Activated CD4-positive, alpha-beta T cell treated with anti-CD3 and anti-CD28 coated beads, Interleukin-2, amount 50 U/mL, for 48 hours (primary cell): Measurements from ENCODE around the gene AK4.
"Not testable (repeated sequence)": the region's sequence is repeated elsewhere in the genome, so short reads cannot be mapped to it uniquely, and the experiment has no call there.

Source experiments
- DNase-seq, 2 experiments: peaks; one replicate each; pipeline ENCODE4 v3.0.0-alpha.2; 2020

The AK4 gene

DNA sequence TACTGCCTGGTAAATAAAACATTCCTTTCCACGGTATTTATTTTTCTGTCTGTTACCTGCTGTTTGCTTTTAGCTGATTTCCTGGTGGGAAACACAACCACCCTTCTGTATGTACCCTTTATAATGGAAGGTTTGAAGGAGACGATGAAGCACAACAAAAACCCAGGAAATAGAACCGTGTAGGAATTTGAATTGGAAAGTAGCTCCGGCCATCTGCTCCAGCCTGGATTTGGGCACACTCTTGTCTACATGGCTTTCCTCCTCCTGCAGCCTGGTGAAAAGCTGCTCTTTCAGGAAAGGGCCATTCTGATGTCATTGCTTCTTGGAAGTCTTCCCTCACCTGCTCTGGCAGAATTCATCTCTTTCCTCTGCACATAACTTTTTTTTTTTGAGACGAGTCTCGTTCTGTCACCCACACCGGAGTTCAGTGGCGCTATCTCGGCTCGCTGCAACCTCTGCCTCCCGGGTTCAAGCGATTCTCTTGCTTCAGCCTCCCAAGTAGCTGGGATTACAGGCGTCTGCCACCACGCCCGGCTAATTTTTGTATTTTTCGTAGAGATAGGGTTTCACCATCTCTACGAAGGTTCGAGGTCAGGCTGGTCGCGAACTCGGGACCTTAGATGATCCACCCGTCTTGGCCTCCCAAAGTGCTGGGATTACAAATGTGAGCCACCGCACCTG is 2.7 kb downstream of the AK4 start:
- DNase-seq, result no peak

DNA sequence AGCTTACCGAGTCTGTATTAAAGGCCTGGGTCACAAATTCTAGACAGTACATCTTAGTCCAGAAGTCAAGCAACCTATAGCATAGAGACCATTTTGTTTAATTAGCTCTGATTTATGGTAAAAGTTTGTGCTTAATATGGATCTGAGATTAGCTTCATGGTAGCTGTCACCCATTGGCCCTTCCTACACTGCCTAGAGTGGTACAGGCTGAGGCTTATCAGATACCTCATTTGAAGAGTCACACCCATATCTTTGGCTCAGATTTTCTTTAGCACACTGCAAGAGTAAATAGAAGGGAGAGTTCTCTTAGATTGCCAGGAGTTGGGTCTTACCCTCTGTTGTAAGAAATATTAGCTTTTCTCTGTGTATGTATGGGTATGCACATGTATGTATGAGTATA is 3.6 kb downstream of the AK4 start:
- no peak for DNase-seq

DNA sequence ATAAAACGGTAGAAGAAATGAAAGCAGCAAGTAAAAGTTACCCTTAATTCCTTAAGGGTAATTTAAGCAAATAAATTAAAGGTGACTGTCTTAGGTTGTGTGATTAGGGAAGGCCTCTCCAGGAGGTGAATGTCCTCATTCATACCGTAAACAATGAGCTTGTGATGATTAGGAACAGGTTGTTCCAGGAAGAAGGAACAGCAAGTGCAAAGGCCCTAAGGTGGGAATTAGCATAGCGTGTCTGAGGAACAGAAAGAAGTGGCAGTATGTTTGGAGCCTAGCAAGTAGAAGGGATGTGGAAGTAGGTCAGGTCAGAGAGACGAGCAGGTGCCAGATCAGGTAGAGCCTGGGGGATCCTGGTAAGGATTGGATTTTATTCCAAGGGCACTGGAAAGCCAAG is 5.6 kb downstream of the AK4 start:
- no peak for DNase-seq

DNA sequence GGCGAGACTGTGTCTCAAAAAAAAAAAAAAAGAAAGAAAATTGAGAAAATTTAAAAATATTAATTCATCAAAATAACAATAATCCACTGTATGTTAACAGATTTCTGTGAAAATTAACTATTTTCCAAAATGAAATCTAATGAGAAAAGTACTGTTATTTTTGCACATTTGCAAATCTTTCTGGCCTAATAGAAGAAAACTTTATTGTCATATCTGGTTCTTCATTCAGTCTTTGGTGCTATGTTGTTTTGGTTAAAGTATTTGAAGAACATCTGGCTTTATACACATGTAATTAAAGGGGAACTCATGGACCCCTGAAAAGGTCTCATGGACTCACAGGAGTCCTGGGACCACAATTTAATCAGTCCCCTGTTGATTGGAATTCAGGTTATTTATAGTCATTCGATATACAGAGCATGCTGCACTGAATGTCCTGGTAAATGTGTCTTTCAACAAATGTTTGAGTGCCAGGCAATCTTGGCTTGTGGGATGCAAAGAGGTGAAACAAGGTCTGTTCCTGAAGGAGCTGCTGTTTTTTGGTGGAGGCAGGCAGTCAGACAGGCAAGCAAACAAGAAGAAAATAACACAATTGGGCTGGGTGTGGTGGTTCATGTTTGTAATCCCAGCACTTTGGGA is 9.0 kb downstream of the AK4 start:
- DNase-seq, result no peak

DNA sequence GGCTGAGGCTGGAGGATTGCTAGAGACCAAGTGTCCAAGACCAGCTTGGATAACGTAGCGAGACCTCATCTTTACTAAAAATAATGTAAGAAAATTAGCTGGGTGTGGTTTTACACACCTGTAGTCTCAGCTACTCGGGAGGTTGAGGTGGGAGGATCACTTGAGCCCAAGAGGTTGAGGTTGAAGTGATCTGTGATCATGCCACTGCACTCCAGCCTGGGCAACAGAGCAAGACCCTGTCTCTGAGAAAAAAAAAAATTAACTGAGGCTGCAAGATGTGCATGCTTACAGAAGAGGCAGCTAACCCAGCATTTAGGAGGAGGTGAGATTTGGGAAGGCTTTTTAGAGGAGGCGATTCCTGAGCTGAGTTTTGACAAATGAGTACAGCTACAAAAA is 9.5 kb downstream of the AK4 start:
- no peak for DNase-seq

DNA sequence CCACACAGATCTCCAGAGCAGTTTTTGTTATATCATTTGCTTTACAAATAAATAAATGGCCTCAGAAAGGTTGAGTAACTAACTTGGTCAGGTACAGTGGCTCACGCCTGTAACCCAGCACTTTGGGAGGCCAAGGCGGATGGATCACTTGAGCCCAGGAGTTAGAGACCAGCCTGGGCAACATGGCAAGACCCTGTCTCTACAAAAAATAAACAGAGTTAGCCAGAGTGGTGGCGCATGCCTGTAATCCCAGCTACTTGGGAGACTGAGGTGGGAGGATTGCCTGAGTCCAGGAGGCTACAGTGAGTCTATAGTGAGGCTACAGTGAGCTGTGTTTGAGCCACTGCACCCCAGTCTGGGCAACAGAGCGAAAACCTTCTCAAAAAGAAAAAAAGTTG is 11.3 kb downstream of the AK4 start:
- DNase-seq, result not testable (repeated sequence)

DNA sequence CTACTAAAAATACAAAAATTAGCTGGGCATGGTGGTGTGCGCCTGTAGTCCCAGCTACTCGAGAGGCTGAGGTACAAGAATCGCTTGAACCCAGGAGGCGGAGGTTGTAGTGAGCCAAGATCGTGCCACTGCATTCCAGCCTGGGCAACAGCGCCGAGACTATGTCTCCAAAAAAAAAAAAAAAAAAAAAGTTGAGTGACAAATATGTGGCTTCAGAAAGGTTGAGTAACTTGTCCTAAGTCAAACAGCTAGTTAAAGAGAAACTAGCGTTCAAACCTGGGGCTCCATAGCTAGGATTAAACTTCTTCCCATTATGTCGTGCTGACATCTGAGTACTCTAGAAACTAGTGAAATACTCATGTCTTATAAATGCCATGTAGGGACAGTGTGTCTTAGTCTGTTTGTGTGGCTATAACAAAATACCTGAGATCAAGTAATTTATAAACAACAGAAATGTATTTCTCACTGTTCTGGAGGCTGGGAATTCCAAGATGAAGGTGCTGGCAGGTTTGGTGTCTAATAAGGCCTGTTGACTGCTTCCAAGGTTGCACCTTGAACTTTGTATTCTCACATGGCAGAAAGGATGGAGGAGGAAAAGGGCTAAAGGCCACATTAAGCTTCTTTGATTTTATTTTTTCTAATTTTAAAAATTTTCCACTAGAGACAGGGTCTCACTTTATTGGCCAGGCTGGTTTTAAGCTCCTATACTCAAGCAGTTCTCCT is 12.0 kb downstream of the AK4 start:
- no peak for DNase-seq

DNA sequence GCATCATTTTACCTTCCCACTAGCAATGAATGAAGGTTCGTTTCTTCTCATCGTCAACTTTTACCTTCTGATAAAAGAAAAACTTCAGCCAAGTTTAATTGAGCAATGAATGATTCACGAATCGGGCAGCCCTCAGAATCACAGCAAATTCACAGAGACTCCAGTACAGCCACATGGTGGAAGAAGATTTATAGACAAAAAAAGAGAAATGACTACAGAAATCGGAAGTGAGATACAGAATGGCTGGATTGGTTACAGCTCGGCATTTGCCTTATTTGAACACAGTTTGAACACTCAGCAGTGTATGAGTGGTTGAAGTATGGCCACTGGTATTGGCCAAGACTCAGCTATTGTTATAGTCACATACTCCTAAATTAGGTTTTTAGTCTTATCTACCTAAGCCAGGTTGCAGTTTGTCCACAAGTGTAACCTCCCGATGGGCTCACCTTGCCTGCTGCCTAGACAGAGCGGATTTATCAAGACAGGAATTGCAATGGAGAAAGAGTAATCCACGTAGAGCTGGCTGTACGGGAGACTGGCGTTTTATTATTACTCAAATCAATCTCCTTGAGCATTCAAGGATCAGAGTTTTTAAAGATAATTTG is 15.3 kb downstream of the AK4 start:
- DNase-seq, result no peak

DNA sequence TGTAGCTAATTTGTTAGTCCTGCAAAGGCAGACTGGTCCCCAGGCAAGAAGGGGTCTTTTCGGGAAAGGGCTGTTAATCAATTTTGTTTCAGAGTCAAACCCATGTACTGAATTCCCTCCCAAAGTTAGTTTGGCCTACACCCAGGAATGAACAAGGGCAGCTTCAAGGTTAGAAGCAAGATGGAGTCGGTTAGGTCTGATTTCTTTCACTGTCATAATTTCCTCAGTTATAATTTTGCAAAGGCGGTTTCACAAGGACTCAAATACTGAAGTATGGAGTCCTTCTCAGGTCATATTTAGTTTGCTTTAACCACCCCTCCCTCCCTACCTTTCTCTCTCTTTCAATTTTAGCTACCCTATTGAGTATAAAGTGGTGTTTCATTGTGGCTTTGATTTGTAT is 16.1 kb downstream of the AK4 start:
- not testable (repeated sequence) for DNase-seq

DNA sequence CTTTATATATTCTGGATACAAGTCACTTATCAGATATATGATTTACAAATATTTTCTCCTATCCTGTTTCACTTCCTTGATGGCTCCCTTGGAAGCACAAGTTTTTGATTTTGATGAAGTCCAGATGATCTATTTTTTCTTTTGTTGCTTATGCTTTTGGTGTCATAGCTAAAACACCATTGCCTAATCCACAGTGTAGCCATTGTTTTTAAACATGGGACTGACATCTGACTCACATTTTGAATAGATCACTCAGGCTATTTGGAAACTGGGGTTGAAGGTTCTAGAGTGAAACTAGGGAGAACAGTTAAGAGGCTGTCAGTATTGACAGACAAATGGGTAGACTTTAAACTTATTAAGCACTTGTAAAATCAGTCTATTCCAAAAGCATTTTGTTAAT is 16.6 kb downstream of the AK4 start:
- no peak for DNase-seq

DNA sequence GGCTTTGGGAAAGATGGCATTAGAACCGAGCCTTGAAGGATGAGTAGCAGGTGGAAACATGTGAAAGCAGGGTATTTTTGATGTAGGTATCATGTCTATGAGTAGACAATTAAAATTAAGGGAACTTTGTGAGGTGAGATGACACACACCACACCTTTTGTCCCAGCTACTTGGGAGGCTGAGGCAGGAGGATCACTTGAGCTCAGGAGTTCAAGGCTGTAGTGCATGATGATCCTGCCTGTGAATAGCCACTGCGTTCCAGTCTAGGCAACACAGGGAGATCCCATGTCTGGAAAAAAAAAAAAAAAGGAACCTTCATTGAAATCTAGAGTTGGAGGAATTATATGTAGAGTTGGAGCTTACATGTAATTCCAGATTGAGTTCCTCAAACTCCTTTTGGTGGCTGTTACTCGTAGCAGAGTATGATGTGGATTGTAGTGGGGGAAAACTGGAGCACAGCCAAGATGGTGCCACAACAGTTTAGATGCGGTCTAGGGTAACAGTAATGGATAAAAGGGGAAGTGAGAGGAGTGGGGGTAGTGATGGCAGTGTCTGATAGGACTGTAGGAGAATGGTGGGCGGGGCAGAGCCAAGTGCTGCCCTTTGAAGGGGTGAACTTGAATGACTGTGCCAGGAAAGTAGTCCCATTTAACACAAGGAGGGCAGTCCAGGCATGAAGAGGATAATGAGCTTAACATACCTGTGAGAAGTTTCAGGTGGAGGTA is 17.4 kb downstream of the AK4 start:
- DNase-seq, result peak in 1 of 2 experiments; percentile 7

DNA sequence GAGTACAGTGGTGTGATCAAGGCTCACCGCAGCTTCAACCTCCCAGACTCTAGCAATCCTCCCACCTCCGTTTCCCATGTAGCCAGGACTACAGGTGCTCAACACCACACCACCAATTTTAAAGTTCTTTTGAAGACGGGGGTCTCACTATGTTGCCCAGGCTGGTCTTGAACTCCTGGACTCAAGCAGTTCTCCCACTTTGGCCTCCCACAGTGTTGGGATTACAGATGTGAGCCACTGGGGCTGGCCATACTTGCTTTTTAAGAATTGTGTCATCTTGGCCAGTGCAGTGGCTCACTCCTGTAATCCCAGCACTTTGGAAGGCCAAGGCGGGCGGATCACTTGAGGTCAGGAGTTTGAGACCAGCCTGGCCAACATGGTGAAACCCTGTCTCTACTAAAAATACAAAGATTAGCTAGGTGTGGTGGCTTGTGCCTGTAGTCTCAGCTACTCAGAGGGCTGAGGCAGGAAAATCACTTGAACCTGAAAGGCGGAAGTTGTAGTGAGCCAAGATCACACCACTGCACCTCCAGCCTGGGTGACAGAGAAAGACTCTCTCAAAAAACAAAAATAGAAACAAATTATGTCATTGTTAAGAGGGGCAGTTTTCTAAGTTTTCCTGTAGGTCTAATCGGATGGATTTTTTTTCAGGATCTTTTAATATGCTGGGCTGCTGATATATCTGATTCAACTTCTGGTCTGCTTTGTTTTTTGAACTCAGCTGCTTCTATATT is 18.7 kb downstream of the AK4 start:
- no peak for DNase-seq

DNA sequence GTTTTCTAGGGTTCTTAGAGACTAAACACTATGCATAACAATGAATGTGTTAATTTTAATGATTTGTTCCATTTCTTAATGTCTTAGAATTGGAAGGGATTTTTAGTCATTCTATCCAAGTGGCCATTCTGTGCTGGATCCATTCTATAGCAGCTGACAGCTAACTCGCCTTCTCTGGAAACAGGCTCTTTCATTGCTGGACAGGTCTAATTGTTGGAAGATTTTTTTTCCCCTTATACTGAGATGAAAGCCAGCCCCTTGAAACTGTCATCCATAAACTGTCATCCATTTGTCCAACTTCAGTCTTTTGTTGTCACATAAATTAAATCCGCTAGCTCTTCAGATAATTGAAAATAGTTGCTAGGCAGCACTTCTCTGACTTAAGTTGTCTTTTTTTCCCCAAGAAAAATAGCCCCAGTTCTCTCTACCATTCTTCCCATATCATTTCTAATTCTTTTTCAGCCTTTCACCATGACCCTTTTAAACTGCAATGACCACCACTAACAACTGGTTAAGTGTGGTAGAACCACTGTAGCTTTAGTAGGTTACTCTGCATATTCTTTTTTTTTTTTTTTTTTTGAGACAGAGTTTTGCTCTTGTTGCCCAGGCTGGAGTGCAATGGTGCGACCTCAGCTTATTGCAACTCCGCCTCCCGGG is 19.7 kb downstream of the AK4 start:
- no peak for DNase-seq

DNA sequence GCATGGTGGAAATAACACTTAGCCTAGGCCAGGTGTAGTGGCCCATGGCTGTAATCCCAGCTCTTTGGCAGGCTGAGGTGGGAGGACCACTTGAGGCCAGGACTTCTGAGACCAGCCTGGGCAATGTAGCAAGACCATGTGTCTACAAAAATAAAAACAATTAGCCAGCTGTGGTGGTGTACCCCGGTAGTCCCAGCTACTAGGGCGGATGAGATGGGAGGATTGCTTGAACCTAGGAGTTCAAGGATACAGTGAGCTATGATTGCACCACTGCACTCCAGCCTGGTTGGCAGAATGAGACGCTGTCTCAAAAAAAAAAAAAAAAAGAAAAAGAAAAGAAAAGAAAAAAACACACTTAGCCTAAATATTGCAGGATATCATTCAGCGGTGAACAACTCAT is 20.9 kb downstream of the AK4 start:
- no peak for DNase-seq

DNA sequence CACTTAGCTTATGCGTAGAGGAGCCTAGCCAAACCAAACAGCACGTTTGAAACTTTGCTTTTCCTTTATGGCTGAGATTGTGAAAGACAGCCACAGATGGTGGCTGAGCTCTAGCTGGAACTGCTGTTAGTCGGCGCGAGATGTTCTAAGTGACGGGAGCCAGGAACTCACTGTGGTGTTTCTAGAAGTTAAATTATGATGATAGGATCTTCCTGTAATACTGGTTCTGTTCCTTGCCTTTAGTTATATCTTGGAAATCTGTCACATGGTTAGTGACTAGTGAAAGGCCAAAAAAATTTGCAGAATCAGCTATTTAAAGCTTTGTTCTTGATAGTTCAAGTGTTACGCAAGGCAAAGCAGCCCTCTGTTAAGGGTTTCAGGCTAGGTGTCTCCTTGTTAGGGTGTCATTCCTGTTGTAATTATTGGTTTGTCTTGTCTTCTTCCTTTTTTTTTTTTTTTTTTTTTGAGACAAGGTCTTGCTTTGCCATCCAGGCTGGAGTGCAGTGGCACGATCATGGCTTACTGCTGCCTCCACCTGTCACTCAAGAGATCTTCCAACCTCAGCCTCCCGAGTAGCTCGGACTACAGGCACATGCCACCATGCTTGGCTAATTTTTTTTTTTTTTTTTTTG is 22.6 kb downstream of the AK4 start:
- DNase-seq, result no peak

DNA sequence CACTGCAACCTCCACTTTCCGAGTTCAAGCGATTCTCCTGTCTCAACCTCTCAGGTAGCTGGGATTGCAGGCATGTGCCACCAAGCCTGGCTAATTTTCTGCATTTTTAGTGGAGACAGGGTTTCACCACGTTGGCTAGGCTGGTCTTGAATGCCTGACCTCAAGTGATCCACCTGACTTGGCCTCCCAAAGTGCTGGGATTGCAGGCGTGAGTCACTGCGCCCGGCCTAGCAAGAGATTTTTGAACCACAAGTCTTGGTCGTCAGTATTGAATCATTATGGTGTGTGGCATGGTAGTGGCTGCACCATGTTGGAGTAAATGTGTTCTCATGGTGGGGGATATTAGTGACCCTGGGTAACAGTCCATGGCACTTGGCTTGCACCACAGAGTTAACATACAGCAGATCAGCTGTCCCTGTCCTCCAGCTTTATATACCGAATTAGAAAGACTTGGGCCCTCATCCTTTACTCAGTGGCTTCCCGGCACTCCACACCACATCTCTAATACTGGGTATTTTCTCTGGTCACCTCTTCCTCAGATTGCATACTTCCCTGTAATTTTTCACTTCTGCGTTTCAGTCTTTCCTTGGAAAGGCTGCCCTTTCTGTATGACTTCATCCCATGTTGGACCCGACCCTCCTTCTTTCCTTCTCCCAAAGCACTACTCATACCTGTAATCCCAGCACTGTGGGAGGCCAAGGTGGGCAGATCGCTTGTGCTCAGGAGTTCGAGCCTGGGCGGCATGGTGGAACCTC is 25.1 kb downstream of the AK4 start:
- DNase-seq, result no peak

DNA sequence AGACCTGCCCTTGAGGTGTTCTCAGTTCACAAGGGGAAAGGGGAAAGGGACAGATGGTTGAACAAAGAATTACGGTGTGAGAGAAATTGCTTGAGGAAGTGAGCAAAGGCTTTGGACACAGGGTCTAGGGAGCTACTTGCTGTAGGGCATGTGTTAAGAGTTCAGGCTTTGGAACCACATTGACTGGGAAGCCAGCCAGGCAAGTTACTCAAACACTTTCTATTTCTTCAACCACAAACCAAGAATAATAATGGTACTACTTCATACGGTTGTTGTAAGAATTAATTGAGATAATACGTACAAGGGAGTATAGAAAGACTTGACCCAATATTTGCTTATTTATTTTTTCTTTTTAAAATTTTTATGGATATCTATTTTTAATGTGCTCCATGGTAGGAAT is 26.6 kb downstream of the AK4 start:
- no peak for DNase-seq

DNA sequence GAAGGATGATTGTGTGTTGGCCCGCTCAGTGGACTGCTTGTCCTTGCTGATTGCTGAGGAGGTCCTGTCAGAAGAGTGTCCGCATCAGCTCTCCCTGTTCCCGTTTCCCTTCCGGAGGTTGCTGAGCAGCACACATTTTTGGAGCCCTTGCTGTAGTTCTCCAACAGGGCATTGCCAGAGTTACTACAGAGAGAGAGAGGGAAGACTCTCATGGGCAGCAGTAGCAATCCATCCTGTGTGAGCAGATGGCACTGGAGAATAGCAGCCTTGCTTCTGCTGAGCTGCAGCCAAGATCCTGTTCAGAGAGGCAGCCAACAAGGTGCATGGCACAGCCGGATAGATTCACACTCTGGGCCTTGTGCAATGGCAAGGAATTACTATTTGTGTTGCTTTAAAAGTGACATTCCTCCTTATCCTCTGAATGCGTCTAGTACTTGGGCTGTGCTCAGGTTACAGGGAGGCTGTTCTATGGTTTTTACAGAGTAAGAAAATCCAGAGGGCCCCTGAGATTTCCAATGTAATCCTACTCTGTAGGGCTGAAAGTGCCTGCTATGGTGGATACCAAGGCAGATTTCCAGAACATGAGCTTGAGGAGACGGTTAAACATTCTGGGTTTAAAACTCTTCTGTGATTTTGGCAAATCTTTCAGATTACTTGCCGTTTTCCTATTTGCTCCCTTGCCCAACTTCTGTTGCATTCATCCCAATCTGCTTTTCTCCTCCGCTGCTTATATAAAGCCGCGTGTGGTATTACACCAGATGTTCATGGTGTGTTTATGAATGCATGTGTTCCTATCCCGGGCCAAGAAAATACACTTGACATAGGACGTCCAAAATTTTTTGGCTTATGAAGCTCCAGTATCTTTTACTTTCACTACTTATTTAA is 27.4 kb downstream of the AK4 start:
- no peak for DNase-seq

DNA sequence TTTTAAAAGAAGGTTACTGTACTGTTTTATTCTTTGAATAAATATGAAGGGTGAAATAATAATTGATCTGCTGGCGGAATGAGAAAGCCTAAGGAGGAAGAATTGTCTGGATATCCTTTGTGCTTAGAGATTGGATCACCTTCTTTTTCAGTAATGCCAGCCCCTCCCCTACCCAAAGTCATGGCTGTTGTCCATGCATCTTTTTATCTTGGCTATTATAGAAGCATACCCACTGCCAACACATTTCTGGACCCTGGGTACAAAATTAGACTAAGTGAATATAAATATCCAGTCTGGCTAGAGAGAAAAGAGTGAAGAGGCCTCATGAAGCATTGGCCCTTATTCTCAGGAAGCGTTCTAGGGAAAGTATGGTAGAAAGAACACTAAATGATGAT is 28.1 kb downstream of the AK4 start:
- no peak for DNase-seq

DNA sequence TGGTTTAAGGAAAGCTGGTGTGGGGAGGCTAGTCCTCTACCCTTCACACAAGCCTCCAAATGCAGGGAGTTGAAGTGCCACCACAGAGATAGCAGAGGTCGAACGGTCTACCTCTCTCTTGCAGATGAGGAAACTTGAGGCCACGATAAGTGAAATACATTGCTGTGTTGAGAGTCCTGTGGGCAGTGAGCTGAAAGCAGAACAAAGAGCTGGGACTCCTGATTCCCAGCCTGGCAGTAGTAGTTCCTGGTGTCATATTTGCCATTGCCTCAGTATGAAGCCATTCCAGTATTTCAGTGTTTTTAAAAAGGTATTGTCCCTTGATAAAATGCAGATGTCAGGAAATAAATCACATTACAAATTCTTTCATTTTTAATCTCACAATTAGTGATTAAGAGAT is 28.6 kb downstream of the AK4 start:
- no peak for DNase-seq
